ENCODE measurements around the gene JAK1. TPM values are rescaled to one million over a fixed set of nuclear protein-coding genes. Genes with fewer than 3 reads are reported as not detected.
"Not testable (repeated sequence)": the region's sequence is repeated elsewhere in the genome, so short reads cannot be mapped to it uniquely, and the experiment has no call there.

Gene JAK1
- total and polyA plus RNA-seq, 2 donors (not counting 3 experiments of a cell fraction or from before 2014, with no cell fraction given) = 68.8 to 177 TPM

GRCh38 chr1:64930640-64931039 lies 35.7 kb downstream of the JAK1 start:
- H3K79me2 ChIP-seq (ENCODE audit: control insufficient read depth, insufficient read depth, low read length) = peaks cover 88% of the 10 kb centered on the region
- H3K9me3 ChIP-seq (replicated peaks; ENCODE audit: control insufficient read depth, insufficient read depth, low read length); H3K4me2 ChIP-seq (ENCODE audit: insufficient read depth, low read length); H2AFZ ChIP-seq (ENCODE audit: low read depth, low read length); POLR2A ChIA-PET; H3K4me3 ChIP-seq (replicated peaks in 1 of 3; ENCODE audit: insufficient read depth in 1 of 3, low read depth in 1 of 3, low read length in 3 of 3); H3K27me3 ChIP-seq (ENCODE audit: control insufficient read depth in 2 of 2, insufficient read depth in 2 of 2, low read length in 2 of 2); BruUV-seq (replicated peaks); H4K20me1 ChIP-seq (replicated peaks; ENCODE audit: control insufficient read depth, extremely low read depth, insufficient read depth, low read length); DNase-seq (ENCODE audit: low read depth, low spot score); H3K36me3 ChIP-seq (ENCODE audit: control insufficient read depth in 2 of 2, extremely low read depth in 1 of 2, insufficient read depth in 2 of 2, low read length in 2 of 2); H3K9ac ChIP-seq (replicated peaks; ENCODE audit: extremely low read depth, insufficient read depth, low read length); FAIRE-seq; dilution Hi-C loops (cut with MboI; ENCODE audit: extremely low pct_ligation_motif_present, low sequenced_read_pairs); H3K27ac ChIP-seq (ENCODE audit: insufficient read depth, low read depth, low read length); H3K9me1 ChIP-seq (replicated peaks; ENCODE audit: control insufficient read depth, extremely low read depth, insufficient read depth, low read length): not testable (repeated sequence)
- intact Hi-C loops (cut with micrococcal nuclease) = loop anchor here (5.0 kb wide), 1 partner anchor 33 kb away; no protein-coding TSS in a partner anchor
- peaks cover 25% of the 10 kb centered on the region for H3K4me1 ChIP-seq (ENCODE audit: control insufficient read depth, extremely low read depth, insufficient read depth, low read length)
- CTCF ChIA-PET = interaction anchor here (0.9 kb wide), 1 partner anchor 36 kb away, joined by 3 read pairs; the partner anchor contains the start of gene JAK1

DNA sequence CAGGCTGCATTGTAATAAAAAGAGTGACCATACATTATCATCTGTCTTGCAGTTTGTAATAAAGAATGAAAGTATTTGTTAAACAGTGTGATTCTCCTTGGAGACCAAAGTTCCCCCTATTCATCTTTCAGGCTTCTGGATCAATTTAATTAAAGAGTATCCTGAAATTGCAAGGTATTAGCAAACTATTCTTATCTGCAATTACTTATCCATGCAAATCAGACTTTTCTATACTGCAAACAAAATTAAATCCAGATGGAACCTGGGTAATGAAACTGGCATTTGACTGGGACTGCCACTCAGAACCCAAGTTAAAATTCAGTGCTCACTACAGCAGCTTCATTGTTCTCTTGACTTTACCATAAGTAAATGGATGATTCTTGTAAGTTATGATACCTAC lies 37.1 kb downstream of the JAK1 start:
- intact Hi-C loops (cut with micrococcal nuclease) (no loop called here), dilution Hi-C loops (cut with MboI; ENCODE audit: extremely low pct_ligation_motif_present, low sequenced_read_pairs) (no loop called here)
- H3K36me3 ChIP-seq (ENCODE audit: control insufficient read depth in 2 of 2, extremely low read depth in 1 of 2, insufficient read depth in 2 of 2, low read length in 2 of 2) = no peaks in the 10 kb centered on the region
- H4K20me1 ChIP-seq (replicated peaks; ENCODE audit: control insufficient read depth, extremely low read depth, insufficient read depth, low read length) = peaks cover 3% of the 10 kb centered on the region
- no peaks in the 10 kb centered on the region for H3K9me3 ChIP-seq (replicated peaks; ENCODE audit: control insufficient read depth, insufficient read depth, low read length)
- no peak overlapping the region for H2AFZ ChIP-seq (ENCODE audit: low read depth, low read length)
- no peak overlapping the region for H3K9ac ChIP-seq (replicated peaks; ENCODE audit: extremely low read depth, insufficient read depth, low read length)
- no peak for TF ChIP-seq FOS (IDR thresholded peaks at IDR 0.05; ENCODE audit: borderline replicate concordance, insufficient read depth, low read length)
- TF ChIP-seq POLR2AphosphoS5 (IDR thresholded peaks at IDR 0.05; ENCODE audit: insufficient read depth, low read depth, low read length) = no peak
- TF ChIP-seq MAX (IDR thresholded peaks at IDR 0.05; ENCODE audit: insufficient read depth, insufficient read length) = no peak
- no peak for TF ChIP-seq EZH2 (IDR thresholded peaks at IDR 0.05; ENCODE audit: borderline replicate concordance, low read depth, low read length, severe bottlenecking)
- TF ChIP-seq, protein P1, sequence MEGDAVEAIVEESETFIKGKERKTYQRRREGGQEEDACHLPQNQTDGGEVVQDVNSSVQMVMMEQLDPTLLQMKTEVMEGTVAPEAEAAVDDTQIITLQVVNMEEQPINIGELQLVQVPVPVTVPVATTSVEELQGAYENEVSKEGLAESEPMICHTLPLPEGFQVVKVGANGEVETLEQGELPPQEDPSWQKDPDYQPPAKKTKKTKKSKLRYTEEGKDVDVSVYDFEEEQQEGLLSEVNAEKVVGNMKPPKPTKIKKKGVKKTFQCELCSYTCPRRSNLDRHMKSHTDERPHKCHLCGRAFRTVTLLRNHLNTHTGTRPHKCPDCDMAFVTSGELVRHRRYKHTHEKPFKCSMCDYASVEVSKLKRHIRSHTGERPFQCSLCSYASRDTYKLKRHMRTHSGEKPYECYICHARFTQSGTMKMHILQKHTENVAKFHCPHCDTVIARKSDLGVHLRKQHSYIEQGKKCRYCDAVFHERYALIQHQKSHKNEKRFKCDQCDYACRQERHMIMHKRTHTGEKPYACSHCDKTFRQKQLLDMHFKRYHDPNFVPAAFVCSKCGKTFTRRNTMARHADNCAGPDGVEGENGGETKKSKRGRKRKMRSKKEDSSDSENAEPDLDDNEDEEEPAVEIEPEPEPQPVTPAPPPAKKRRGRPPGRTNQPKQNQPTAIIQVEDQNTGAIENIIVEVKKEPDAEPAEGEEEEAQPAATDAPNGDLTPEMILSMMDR (IDR thresholded peaks at IDR 0.05; ENCODE audit: extremely low read depth in 1 of 2, insufficient read depth in 1 of 2, low read depth in 1 of 2, low read length in 2 of 2) = no peak
- no peak for TF ChIP-seq GATA2 (IDR thresholded peaks at IDR 0.05; ENCODE audit: insufficient read depth, insufficient read length, low read depth, low read length)
- no peak for TF ChIP-seq POLR2A (IDR thresholded peaks at IDR 0.05; ENCODE audit: low read depth, low read length)
- no peak for TF ChIP-seq MYC (IDR thresholded peaks at IDR 0.05; ENCODE audit: low read depth, low read length)
- no peak for TF ChIP-seq JUN (IDR thresholded peaks at IDR 0.05; ENCODE audit: borderline replicate concordance, insufficient read depth, insufficient read length, low read depth)
- FAIRE-seq (peak; percentile 37), DNase-seq (ENCODE audit: low read depth, low spot score) (no peak)
- BruUV-seq (replicated peaks) = no TSS peak
- CTCF ChIA-PET = interaction anchor here (1.5 to 1.6 kb wide), 2 partner anchors 11 to 20 kb away, joined by 3 to 4 read pairs; no protein-coding TSS in a partner anchor
- peaks cover 90% of the 10 kb centered on the region for H3K79me2 ChIP-seq (ENCODE audit: control insufficient read depth, insufficient read depth, low read length)
- peaks cover 17% of the 10 kb centered on the region for H3K4me1 ChIP-seq (ENCODE audit: control insufficient read depth, extremely low read depth, insufficient read depth, low read length)
- H3K4me2 ChIP-seq (ENCODE audit: insufficient read depth, low read length) = no peak overlapping the region
- H3K27me3 ChIP-seq (ENCODE audit: control insufficient read depth in 2 of 2, insufficient read depth in 2 of 2, low read length in 2 of 2) = no peaks in the 10 kb centered on the region
- H3K27ac ChIP-seq (ENCODE audit: insufficient read depth, low read depth, low read length) = no peak overlapping the region
- no peaks in the 10 kb centered on the region for H3K9me1 ChIP-seq (replicated peaks; ENCODE audit: control insufficient read depth, extremely low read depth, insufficient read depth, low read length)
- POLR2A ChIA-PET = no interaction called here
- no peak overlapping the region for H3K4me3 ChIP-seq (replicated peaks in 1 of 3; ENCODE audit: insufficient read depth in 1 of 3, low read depth in 1 of 3, low read length in 3 of 3)

All from endothelial cell of umbilical vein (primary cell).